Stimulated activated CD8-positive, alpha-beta memory T cell treated with anti-CD3 and anti-CD28 coated beads, Interleukin-7, amount 100 ng/mL, for 4 hours (primary cell): Measurements from ENCODE around the gene TCL1A.
"Not testable (repeated sequence)": the region's sequence is repeated elsewhere in the genome, so short reads cannot be mapped to it uniquely, and the experiment has no call there.

Experiments
- DNase-seq, 2 donors: peaks; one replicate each; pipeline ENCODE4 v3.0.0-alpha.2; 2020; ENCODE audit warnings: low read depth in 2 of 2

Gene TCL1A

DNA sequence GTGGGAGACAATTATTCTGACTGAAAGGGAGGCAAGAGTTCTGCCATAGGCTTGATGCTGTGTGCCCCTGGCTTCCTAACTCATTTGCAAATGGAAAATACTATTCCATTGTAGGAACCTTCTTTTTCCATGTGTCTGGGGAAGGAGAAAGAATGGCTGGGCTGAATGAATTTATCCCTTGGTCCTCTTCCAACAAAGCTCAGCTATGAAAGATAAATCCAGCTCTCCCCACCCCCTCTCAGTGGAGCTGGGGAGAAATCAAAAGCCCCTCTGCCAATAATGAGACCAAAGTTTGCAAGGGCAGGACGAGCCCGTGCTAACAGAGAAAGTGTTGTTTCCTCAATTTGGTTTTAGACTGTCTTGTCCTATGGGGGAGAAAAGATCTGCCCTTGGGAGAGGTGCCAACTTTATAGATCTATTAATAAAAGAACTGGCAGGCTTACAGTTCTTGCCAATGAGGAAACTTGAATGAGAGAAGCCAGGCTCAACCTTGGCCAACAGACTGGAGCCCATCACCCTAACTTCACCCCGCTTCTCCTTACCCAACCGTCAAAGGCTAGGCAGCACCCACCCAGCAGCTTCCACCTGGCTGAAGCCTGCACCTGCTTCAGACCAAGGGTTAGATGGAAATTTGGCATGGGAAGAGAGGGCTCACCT is 36.6 kb downstream of the TCL1A start:
- no peak for DNase-seq

DNA sequence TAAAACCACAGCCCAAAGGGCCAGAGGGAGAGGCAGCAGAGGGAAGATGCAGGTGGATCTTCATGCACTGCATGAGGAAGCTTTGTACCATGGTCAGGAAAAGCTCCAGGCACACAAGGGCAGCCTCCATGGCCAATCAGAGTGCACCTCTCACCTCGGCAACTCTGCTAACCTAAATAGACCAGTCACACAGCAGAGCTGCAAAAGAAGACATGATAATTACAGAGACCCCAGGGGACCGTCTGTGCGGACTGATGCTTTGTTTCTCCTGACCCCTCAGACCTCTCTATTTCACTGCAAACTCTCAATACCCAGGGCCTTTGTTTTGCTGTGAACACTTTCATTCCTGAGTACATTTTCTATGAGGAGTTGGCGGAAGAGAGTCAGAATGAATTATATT is 38.4 kb downstream of the TCL1A start:
- no peak for DNase-seq

DNA sequence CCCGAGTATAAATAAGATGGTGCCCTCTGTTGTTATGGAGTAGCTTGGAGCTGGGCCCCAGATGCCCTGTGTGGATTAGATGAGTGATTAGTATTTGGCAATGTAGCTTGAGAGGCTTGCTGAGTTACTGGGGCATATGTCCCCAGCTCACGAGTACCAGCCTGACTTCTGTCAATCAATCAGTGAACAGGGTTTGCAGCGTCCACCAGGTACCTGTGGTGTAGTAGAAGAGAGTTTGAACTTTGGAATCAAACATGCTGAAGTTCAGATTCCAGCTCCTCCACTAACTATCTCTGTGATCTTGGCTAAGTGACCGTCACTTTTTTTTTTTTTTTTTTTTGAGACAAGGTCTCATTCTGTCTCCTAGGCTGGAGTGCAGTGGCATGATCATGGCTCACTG is 39.3 kb downstream of the TCL1A start:
- no peak for DNase-seq

DNA sequence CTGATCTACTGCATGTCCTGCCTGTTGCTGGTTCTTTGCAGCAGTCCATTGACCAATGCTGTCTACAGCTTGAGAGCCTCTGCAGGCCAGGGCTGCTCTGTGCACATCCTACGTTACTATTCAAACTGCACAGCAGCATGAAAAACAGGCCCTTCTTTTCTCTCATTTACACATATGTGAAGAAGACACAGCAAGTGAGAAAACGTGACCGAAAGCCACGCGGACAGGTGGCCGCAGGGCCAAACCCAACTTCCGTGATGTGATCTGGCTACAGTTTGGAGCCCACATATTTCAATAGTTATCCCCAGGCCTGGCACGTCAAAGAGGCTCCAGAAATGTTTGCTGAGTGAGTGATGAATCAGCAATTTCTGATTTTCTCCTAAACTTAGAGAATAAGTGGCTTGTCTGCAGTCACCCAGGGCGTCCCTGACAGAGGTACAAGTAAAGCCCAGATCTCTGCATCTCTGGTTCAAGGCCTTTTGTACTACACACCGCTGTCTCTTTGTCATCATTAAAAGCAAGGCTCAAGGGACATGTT is 45.6 kb downstream of the TCL1A start:
- DNase-seq, result no peak

DNA sequence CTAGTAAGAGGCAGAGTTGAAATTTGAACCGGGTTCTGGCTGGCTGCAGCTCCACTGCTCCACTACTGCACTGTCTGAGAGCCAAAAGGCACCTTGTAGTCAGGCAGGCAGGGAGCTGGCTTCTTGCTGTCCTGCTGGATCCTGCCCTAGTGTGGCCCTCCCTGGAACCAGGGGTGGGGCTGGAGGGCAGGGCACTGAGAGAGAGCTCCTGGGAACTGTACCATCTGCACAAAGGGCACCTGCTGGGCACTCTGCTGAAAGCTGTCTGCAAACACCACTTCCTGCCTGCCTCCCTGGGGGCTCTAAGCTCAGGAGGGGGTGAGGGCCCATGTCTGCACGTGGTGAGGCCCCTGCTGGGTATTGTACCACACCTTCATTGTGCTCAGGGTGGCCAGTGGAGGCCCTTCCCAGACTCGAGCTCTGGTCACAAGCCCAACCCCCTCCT is 46.7 kb downstream of the TCL1A start:
- DNase-seq, result no peak

DNA sequence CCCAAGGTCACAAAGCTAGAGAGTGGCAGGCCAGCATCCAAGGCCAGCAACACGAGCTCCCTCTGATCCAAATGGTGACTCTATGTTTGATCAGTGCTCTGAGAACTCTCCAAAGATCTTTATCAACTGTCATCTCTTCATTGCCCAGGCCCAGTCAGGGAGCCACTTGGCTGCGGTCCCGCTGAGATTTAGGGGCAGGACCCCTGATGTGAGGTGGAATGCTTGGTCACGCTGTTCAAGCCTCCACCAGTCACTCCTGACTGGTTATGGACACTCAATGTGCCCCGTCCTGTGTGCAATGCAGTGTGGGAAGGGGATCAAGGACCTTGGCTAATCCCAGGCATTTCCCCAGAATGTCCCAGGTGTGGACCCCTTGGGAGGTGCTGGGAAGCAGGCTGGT is 47.5 kb downstream of the TCL1A start:
- no peak for DNase-seq

DNA sequence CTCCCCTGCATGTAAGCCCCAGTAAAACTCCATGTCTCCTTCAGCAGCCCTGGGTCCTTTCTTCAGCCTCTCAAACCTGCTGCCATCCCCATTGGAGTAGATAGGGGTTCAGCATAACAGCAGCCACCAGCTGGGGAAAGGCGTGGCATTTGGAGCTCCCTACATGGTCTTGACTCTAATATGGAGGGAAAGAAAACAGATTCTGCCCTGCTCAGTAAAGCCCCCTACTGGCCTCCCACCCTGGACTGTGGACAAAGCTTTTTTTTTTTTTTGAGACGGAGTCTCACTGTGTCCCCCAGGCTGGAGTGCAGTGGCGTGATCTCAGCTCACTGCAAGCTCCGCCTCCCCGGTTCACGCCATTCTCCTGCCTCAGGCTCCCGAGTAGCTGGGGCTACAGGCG is 48.4 kb downstream of the TCL1A start:
- DNase-seq, result not testable (repeated sequence)

DNA sequence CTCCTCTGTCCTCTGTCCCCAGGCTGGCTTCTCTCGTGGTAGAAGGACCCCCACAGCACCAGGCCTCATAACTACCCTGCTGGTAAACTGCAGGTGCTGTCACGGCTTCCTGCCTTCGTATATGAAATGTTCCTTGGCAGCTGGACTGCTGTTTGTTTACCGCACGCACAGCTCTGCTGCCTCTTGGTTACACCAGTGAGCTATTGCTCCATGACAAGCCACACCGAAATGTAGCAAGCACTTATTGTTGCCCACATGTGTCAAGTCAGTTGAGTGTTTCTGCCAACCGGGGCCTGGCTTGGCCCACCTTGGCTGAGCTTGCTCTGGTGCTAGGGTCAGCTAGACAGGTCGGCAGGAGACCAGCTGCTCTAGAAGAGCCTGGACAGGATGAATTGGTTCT is 49.4 kb downstream of the TCL1A start:
- DNase-seq, result no peak

DNA sequence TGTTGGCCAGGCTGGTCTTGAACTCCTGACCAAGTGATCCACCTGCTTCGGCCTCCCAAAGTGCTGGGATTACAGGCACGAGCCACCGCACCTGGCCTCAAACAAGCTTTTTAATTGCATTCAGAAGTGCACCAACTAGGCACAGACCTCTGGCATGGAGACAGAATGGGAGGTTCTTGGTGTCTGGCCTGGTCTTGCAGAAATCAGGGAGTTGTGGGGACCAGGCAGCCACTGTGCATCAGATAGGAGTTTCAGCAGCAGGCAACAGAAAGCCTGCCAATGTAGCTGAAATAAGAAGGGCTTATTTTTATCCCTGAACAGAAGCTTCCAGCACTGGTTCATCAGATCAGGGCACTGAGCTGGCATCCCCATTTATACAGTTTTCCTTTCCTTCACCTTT is 49.9 kb downstream of the TCL1A start:
- DNase-seq, result no peak

DNA sequence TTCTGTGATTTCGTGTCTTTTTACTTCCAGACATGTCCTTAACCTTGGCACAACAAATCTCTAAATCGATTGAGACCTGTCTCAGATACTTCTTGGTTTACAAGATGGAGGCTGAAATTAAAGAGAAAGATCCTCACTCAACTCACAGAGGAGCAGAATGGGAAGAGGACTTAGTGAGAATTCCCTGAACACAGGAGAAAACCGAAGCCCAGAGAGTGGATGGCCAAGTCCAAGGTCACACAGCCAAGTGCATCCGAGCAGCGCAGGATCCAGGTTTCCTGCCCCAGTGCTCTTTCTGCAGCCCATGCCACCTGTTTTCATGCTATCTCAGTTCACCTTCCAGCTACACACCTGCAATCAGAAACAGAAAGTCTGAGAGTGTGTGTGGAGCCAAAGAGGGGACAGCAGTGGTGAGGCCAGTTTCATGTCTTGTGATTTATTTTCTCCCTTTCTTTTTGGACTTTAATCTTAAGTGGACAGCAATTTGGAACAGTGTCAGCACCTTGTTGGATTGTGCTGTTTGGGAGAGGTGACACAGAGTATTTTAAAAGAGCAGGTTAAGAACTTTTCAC is 50.6 kb downstream of the TCL1A start:
- no peak for DNase-seq

DNA sequence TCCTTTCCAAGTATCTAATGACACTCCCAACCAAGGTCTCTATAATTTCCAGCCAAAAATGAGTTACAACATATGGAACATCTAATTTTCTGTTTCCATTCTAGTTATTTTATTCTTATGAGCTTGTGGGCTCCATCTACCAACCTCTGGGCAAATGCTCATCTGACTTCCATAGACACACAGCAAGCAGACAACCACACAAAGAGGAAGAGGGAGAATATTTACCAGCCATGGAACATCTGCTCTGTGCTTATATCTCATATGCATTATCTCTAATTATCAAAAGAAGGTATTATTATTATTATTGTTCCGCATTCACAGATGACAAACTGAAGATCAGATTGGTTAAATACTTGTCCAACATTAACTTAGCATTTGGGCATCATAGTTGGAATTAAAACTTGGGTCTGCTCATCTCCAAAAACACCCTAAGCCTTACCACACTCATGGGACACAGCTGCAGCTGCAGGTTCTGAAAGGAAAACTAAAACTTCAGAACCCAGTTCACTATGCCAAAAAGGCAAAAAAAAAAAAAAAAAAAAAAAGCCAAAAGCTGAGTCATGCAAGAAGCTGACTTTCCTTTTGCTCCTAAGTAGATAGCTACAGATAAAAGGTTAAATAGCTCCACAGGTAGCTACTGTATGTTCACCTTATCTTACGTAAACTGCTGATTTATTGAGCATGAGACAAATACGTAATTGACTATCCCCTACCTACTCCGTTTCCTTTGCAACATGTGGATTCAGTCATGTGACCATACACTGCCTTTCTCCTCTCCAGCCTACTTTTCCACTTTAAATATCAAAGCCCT is 51.3 kb downstream of the TCL1A start:
- no peak for DNase-seq

DNA sequence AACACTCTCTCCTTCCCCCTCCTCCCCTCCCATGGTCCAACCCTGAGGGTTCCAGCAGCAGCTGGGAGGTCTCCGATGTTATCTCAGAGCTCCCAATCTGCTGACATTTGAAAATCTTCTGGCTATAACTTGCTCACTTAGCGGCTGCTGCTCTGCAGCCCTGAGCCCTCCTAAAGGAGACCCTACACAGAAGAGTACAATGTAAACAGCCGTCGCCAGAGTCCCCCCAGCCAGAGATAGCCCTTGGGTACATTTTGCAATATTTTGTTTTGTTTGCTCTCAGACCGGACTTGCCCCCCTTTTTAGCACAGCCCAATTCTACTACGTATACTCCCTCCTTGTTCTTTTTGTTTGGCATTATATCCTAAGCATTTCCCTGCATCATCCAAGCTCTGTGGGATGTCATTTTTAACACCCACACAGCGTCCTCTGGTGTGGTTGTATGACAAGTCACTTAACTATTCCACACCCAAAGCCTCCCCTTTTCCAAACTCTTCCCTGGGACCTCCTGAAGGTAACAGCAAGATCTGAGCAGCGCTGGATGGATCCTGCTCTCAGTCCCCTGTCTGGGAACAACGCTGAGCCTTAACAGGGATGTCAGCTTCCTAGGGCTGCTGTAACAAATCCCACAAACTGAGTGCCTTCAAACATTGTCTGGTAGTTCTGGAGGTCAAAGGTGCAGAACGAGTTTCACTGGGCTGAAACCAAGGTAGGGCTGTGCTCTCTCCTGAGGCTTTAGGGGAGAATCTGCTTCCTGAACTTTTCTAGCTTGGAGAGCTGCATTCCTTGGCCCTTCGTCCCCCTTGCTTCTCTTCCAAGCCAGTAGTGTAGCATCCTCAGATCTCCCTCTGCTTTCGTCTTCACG is 53.0 kb downstream of the TCL1A start:
- DNase-seq, result no peak

DNA sequence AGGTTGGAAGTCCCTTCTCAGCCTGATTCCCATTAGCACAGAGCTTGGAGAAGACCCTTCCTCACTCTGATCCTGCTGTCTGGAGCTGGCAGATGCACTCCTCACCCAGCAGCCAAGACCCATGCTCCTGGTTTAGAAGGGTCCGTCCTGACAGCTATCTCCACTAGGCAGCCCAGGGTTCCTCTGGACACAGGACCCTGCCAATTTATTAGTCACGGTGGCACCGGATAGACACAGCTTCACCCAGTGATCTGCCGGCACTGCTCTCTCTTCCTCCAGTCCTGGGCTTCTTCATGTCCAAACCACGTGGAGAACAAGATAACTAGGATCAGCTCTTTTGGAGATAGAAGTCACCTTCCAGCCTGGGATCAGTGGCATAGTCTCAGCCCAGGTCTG is 53.9 kb downstream of the TCL1A start:
- DNase-seq, result no peak
